ES-I3 (cell line): ENCODE measurements around the gene PHF21A.
A peak's percentile ranks its signal among the peaks of the same experiment; 100 is the strongest.

ENCODE experiments used
- H3K36me3 ChIP-seq: 2 replicates; pipeline ENCODE4 v1.6.1; 2013; ENCODE audit warnings: mild to moderate bottlenecking, low read length, control low read depth, moderate library complexity; ENCODE audit not compliant: insufficient read depth
- H3K4me1 ChIP-seq: 2 replicates; pipeline ENCODE4 v1.6.1; 2013; ENCODE audit warnings: mild to moderate bottlenecking, control low read depth, low read length; ENCODE audit not compliant: insufficient read depth
- H3K9ac ChIP-seq: 2 replicates; pipeline ENCODE4 v1.6.1; 2013; ENCODE audit warnings: low read depth, mild to moderate bottlenecking, low read length, moderate library complexity
- H3K9me3 ChIP-seq: 2 replicates; pipeline ENCODE4 v1.6.1; 2013; ENCODE audit warnings: mild to moderate bottlenecking, low read length, moderate library complexity; ENCODE audit not compliant: control insufficient read depth, insufficient read depth

The PHF21A gene

GRCh38 chr11:45930951-45931570, 190.2 kb downstream of the PHF21A start:
- no peaks in the 10 kb centered on the region for H3K9me3 ChIP-seq
- H3K9ac ChIP-seq = no peak overlapping the region
- H3K36me3 ChIP-seq = peaks cover 5% of the 10 kb centered on the region; the same call in 1 of the 2 replicates
- H3K4me1 ChIP-seq = no peaks in the 10 kb centered on the region

GRCh38 chr11:45930031-45930794, 191.0 kb downstream of the PHF21A start:
- H3K4me1 ChIP-seq = no peaks in the 10 kb centered on the region
- H3K36me3 ChIP-seq = peaks cover 2% of the 10 kb centered on the region; the same call in 1 of the 2 replicates
- no peaks in the 10 kb centered on the region for H3K9me3 ChIP-seq
- H3K9ac ChIP-seq = no peak overlapping the region

- Histone ChIP-seq H3K36me3 (no peaks in the 10 kb centered on the region; the same call in 1 of the 2 replicates), H3K9me3 (no peaks in the 10 kb centered on the region), H3K9ac (no peak overlapping the region), H3K4me1 (no peaks in the 10 kb centered on the region)
These were observed 191.7 kb downstream of the PHF21A start for GRCh38 chr11:45929486-45930030.

GRCh38 chr11:45928535-45929215, 192.6 kb downstream of the PHF21A start:
- Histone ChIP-seq H3K9ac (no peak overlapping the region), H3K9me3 (no peaks in the 10 kb centered on the region), H3K4me1 (no peaks in the 10 kb centered on the region), H3K36me3 (no peaks in the 10 kb centered on the region; the same call in 1 of the 2 replicates)

GRCh38 chr11:45927684-45928413, 193.4 kb downstream of the PHF21A start:
- Histone ChIP-seq H3K4me1 (no peaks in the 10 kb centered on the region), H3K9me3 (no peaks in the 10 kb centered on the region), H3K9ac (no peak overlapping the region), H3K36me3 (no peaks in the 10 kb centered on the region; the same call in 1 of the 2 replicates)

GRCh38 chr11:45927332-45927683, 193.9 kb downstream of the PHF21A start:
- Histone ChIP-seq H3K4me1 (no peaks in the 10 kb centered on the region), H3K9ac (no peak overlapping the region), H3K36me3 (no peaks in the 10 kb centered on the region), H3K9me3 (no peaks in the 10 kb centered on the region)

- Histone ChIP-seq H3K9me3 (no peaks in the 10 kb centered on the region), H3K9ac (no peak overlapping the region), H3K36me3 (no peaks in the 10 kb centered on the region), H3K4me1 (no peaks in the 10 kb centered on the region)
These were observed 194.5 kb downstream of the PHF21A start for GRCh38 chr11:45926536-45927331.

GRCh38 chr11:45926001-45926401, 195.3 kb downstream of the PHF21A start:
- no peak overlapping the region for H3K9ac ChIP-seq
- peaks cover 4% of the 10 kb centered on the region for H3K4me1 ChIP-seq
- H3K9me3 ChIP-seq = no peaks in the 10 kb centered on the region
- H3K36me3 ChIP-seq = no peaks in the 10 kb centered on the region

GRCh38 chr11:45925550-45925949, 195.7 kb downstream of the PHF21A start:
- peaks cover 9% of the 10 kb centered on the region for H3K4me1 ChIP-seq
- no peaks in the 10 kb centered on the region for H3K36me3 ChIP-seq
- H3K9me3 ChIP-seq = no peaks in the 10 kb centered on the region
- H3K9ac ChIP-seq = no peak overlapping the region

- Histone ChIP-seq H3K9ac (no peak overlapping the region), H3K4me1 (peaks cover 13% of the 10 kb centered on the region), H3K9me3 (no peaks in the 10 kb centered on the region), H3K36me3 (no peaks in the 10 kb centered on the region)
These were observed 196.3 kb downstream of the PHF21A start for GRCh38 chr11:45924927-45925326.

- no peaks in the 10 kb centered on the region for H3K9me3 ChIP-seq
- H3K9ac ChIP-seq = no peak overlapping the region
- no peaks in the 10 kb centered on the region for H3K36me3 ChIP-seq
- H3K4me1 ChIP-seq = peaks cover 14% of the 10 kb centered on the region
These were observed 197.0 kb downstream of the PHF21A start for GRCh38 chr11:45924036-45924915.

GRCh38 chr11:45922425-45923082, 198.7 kb downstream of the PHF21A start, which contains the start of gene LARGE2:
Gene LARGE2 (plus strand): TSS chr11:45922656. CDS start chr11:45922883, 227 bp downstream.
- peaks cover 16% of the 10 kb centered on the region for H3K4me1 ChIP-seq
- peak within 1 kb of the TSS; percentile 56 for H3K9ac ChIP-seq
- H3K9me3 ChIP-seq = no peaks in the 10 kb centered on the region
- H3K36me3 ChIP-seq = no peaks in the 10 kb centered on the region
